Measurements from ENCODE around the gene SLC9A1.

The SLC9A1 gene

DNA sequence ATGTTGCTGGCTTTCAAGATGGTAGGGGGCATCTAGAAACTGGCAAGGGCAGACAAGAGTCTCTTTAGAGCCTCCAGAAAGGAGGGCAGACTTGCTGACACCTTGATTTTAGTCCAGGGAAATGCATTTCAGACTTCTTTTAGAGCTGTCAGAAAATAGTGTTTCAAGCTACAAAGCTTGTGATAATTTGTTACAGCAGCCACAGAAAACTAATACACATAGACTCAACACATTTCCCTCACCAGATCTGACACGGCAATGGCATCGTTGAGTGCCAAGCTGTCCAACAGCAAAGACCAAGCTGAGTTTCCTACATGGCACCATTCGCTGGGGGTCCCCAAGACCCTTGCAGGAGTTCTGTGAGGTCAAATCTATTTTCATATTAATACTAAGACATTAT, 62.0 kb downstream of the SLC9A1 start:
- no peak overlapping the region for H3K9ac ChIP-seq (ENCODE audit: low read depth, low read length)
- no peak overlapping the region for H3K4me2 ChIP-seq (ENCODE audit: insufficient read depth, low read length)
- no peak overlapping the region for H3K4me3 ChIP-seq (ENCODE audit: low read depth in 1 of 2, low read length in 2 of 2)
- no peaks in the 10 kb centered on the region for H3K27me3 ChIP-seq (ENCODE audit: insufficient read depth, low read length, poor library complexity)
- no peaks in the 10 kb centered on the region for H3K9me3 ChIP-seq (ENCODE audit: insufficient read depth, low read length, severe bottlenecking)
- H3K36me3 ChIP-seq (ENCODE audit: insufficient read depth, low read length), result no peaks in the 10 kb centered on the region
- no peak for ATAC-seq (ENCODE audit: insufficient read depth, low read depth)
- no peak overlapping the region for H3K27ac ChIP-seq (ENCODE audit: low read length)
- no peaks in the 10 kb centered on the region for H3K79me2 ChIP-seq (ENCODE audit: insufficient read depth, low read length)
- no peak for DNase-seq
- no peak for TF ChIP-seq EZH2 (IDR thresholded peaks at IDR 0.05; ENCODE audit: borderline replicate concordance, low read depth, low read length, severe bottlenecking)
- TF ChIP-seq, protein P1, sequence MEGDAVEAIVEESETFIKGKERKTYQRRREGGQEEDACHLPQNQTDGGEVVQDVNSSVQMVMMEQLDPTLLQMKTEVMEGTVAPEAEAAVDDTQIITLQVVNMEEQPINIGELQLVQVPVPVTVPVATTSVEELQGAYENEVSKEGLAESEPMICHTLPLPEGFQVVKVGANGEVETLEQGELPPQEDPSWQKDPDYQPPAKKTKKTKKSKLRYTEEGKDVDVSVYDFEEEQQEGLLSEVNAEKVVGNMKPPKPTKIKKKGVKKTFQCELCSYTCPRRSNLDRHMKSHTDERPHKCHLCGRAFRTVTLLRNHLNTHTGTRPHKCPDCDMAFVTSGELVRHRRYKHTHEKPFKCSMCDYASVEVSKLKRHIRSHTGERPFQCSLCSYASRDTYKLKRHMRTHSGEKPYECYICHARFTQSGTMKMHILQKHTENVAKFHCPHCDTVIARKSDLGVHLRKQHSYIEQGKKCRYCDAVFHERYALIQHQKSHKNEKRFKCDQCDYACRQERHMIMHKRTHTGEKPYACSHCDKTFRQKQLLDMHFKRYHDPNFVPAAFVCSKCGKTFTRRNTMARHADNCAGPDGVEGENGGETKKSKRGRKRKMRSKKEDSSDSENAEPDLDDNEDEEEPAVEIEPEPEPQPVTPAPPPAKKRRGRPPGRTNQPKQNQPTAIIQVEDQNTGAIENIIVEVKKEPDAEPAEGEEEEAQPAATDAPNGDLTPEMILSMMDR (IDR thresholded peaks at IDR 0.05; ENCODE audit: borderline replicate concordance, extremely low read depth, low read length, poor library complexity, severe bottlenecking), result no peak
- no peak overlapping the region for H2AFZ ChIP-seq (ENCODE audit: low read depth, low read length)
- H3K4me1 ChIP-seq (ENCODE audit: insufficient read depth, low read length), result no peaks in the 10 kb centered on the region
- H4K20me1 ChIP-seq (ENCODE audit: insufficient read depth, low read length), result no peaks in the 10 kb centered on the region

DNA sequence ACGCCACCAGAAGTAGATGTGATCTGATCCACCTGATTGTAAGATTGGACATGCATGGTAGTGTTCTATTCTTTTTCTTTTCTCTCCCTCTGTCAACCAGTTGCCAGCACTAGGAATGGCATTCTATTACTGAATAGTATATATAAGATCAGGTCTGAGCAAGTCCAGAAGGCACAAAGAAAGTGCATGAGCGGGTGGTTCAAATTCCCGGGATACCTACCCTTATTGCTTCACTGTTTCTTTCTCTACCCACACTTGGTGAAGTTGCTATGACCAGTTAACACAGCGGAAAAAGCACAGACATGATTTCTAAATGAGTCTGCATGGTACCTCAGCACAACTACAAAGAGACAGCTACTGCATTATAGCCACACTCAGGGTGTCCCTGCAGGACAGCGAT, 64.0 kb downstream of the SLC9A1 start:
- no peaks in the 10 kb centered on the region for H3K4me1 ChIP-seq (ENCODE audit: insufficient read depth, low read length)
- no peaks in the 10 kb centered on the region for H3K79me2 ChIP-seq (ENCODE audit: insufficient read depth, low read length)
- H2AFZ ChIP-seq (ENCODE audit: low read depth, low read length), result no peak overlapping the region
- H3K9ac ChIP-seq (ENCODE audit: low read depth, low read length), result no peak overlapping the region
- H3K36me3 ChIP-seq (ENCODE audit: insufficient read depth, low read length), result no peaks in the 10 kb centered on the region
- H3K27me3 ChIP-seq (ENCODE audit: insufficient read depth, low read length, poor library complexity), result no peaks in the 10 kb centered on the region
- no peak overlapping the region for H3K4me3 ChIP-seq (ENCODE audit: low read depth in 1 of 2, low read length in 2 of 2)
- H3K9me3 ChIP-seq (ENCODE audit: insufficient read depth, low read length, severe bottlenecking), result no peaks in the 10 kb centered on the region
- no peak for TF ChIP-seq EZH2 (IDR thresholded peaks at IDR 0.05; ENCODE audit: borderline replicate concordance, low read depth, low read length, severe bottlenecking)
- TF ChIP-seq, protein P1 (IDR thresholded peaks at IDR 0.05; ENCODE audit: borderline replicate concordance, extremely low read depth, low read length, poor library complexity, severe bottlenecking), result no peak
- no peak for DNase-seq
- ATAC-seq (ENCODE audit: insufficient read depth, low read depth), result no peak
- H4K20me1 ChIP-seq (ENCODE audit: insufficient read depth, low read length), result no peaks in the 10 kb centered on the region; the same call in 1 of the 2 replicates
- no peak overlapping the region for H3K4me2 ChIP-seq (ENCODE audit: insufficient read depth, low read length)
- no peak overlapping the region for H3K27ac ChIP-seq (ENCODE audit: low read length)

GRCh38 chr1:27087371-27088220, 67.3 kb downstream of the SLC9A1 start:
- Histone ChIP-seq H2AFZ (ENCODE audit: low read depth, low read length) (no peak overlapping the region), H3K4me3 (ENCODE audit: low read depth in 1 of 2, low read length in 2 of 2) (no peak overlapping the region), H3K36me3 (ENCODE audit: insufficient read depth, low read length) (no peaks in the 10 kb centered on the region), H3K79me2 (ENCODE audit: insufficient read depth, low read length) (no peaks in the 10 kb centered on the region), H3K9ac (ENCODE audit: low read depth, low read length) (no peak overlapping the region), H4K20me1 (ENCODE audit: insufficient read depth, low read length) (no peaks in the 10 kb centered on the region; the same call in 1 of the 2 replicates), H3K27me3 (ENCODE audit: insufficient read depth, low read length, poor library complexity) (no peaks in the 10 kb centered on the region), H3K9me3 (ENCODE audit: insufficient read depth, low read length, severe bottlenecking) (no peaks in the 10 kb centered on the region), H3K4me2 (ENCODE audit: insufficient read depth, low read length) (no peak overlapping the region), H3K4me1 (ENCODE audit: insufficient read depth, low read length) (no peaks in the 10 kb centered on the region), H3K27ac (ENCODE audit: low read length) (no peak overlapping the region)
- ATAC-seq (ENCODE audit: insufficient read depth, low read depth), result no peak
- DNase-seq, result no peak
- TF ChIP-seq, protein P1 (IDR thresholded peaks at IDR 0.05; ENCODE audit: borderline replicate concordance, extremely low read depth, low read length, poor library complexity, severe bottlenecking), result no peak
- no peak for TF ChIP-seq EZH2 (IDR thresholded peaks at IDR 0.05; ENCODE audit: borderline replicate concordance, low read depth, low read length, severe bottlenecking)

Data from DND-41 (cell line).